ENCODE measurements around the gene FICD. TPM values are rescaled to one million over a fixed set of nuclear protein-coding genes. Genes with fewer than 3 reads are reported as not detected.
A peak's percentile ranks its signal among the peaks of the same experiment; 100 is the strongest.

Gene FICD
- total RNA-seq, 1 experiment from 2014 or later: 10.1 TPM

DNA sequence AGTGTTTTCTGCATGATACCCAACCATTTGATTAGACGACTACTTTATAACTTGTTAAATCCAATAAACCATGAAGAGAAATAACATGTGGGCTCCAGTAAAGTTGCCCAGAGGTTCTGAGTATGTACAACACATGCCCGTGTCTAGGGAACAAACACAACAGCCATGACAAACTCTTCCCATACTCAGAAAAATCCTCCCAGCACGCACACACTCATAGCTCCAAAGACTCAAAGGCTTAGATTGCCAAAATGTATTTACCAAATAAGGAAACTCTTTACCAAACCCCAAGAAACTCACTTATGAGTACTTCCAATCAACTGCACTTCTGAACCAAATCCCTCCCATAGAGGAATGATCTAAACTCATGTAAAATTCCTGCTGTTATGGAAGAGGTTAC is 28.6 kb downstream of the FICD start:
- H3K27me3 ChIP-seq (ENCODE audit: control insufficient read depth, insufficient read depth, low read length): no peaks in the 10 kb centered on the region
- DNase-seq (ENCODE audit: low read depth, low spot score) (no peak), ATAC-seq (no peak)
- in situ Hi-C loops (cut with HindIII; ENCODE audit: low pct_unique_long_range_greater_than_20kb, low sequenced_read_pairs) (no loop called here), intact Hi-C loops (cut with micrococcal nuclease; ENCODE audit: unreplicated experiment) (no loop called here)
- TSS peak; percentile 6 for BruUV-seq (replicated peaks)
- CTCF ChIA-PET: no interaction called here
- no peaks in the 10 kb centered on the region for H3K9me3 ChIP-seq (ENCODE audit: control insufficient read depth, insufficient read depth, low read depth, low read length)
- TF ChIP-seq CTCF (IDR thresholded peaks at IDR 0.05) (no peak), REST (IDR thresholded peaks at IDR 0.05; ENCODE audit: insufficient read depth in 1 of 2, low read depth in 2 of 2, low read length in 1 of 2) (no peak), POLR2AphosphoS5 (IDR thresholded peaks at IDR 0.05; ENCODE audit: low read depth, low read length) (no peak), SIN3A (IDR thresholded peaks at IDR 0.05; ENCODE audit: borderline replicate concordance, insufficient read depth, low read depth, low read length) (no peak)
- H3K36me3 ChIP-seq (ENCODE audit: control insufficient read depth, insufficient read depth, low read length): peaks cover 37% of the 10 kb centered on the region
- H3K4me3 ChIP-seq (ENCODE audit: low read depth in 2 of 2, low read length in 2 of 2): no peak overlapping the region
- no peaks in the 10 kb centered on the region for H3K4me1 ChIP-seq (ENCODE audit: control insufficient read depth, insufficient read depth, low read length)
- POLR2A ChIA-PET: no interaction called here
- H3K27ac ChIP-seq (ENCODE audit: low read length): no peak overlapping the region

DNA sequence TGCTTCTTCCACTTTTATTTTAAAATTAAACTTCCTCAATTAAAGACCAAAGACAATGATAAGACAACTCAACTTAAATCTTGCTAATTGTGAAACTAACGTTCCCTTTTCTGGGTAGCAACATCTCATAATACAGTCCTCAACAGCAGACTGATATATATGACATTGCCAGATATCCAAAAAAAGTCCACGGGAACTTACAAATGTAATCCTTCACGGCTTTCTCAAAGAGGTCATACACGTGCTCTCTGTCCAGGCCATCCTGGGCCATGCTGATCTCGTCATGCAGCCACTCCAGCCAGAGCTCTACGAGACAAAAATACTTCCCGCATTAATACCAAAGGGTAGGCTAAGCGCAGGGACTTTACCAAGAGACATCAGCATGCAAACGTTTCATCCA is 32.6 kb downstream of the FICD start:
- no peaks in the 10 kb centered on the region for H3K27me3 ChIP-seq (ENCODE audit: control insufficient read depth, insufficient read depth, low read length)
- in situ Hi-C loops (cut with HindIII; ENCODE audit: low pct_unique_long_range_greater_than_20kb, low sequenced_read_pairs) (no loop called here), intact Hi-C loops (cut with micrococcal nuclease; ENCODE audit: unreplicated experiment) (no loop called here)
- no peaks in the 10 kb centered on the region for H3K9me3 ChIP-seq (ENCODE audit: control insufficient read depth, insufficient read depth, low read depth, low read length)
- POLR2A ChIA-PET: no interaction called here
- TF ChIP-seq SIN3A (IDR thresholded peaks at IDR 0.05; ENCODE audit: borderline replicate concordance, insufficient read depth, low read depth, low read length) (no peak), CTCF (IDR thresholded peaks at IDR 0.05) (no peak), POLR2AphosphoS5 (IDR thresholded peaks at IDR 0.05; ENCODE audit: low read depth, low read length) (no peak), REST (IDR thresholded peaks at IDR 0.05; ENCODE audit: insufficient read depth in 1 of 2, low read depth in 2 of 2, low read length in 1 of 2) (no peak), TCF7L2 (IDR thresholded peaks at IDR 0.05; ENCODE audit: low read depth, low read length) (no peak)
- ATAC-seq (no peak), DNase-seq (ENCODE audit: low read depth, low spot score) (no peak)
- no peak overlapping the region for H3K27ac ChIP-seq (ENCODE audit: low read length)
- H3K4me3 ChIP-seq (ENCODE audit: low read depth in 2 of 2, low read length in 2 of 2): no peak overlapping the region
- H3K36me3 ChIP-seq (ENCODE audit: control insufficient read depth, insufficient read depth, low read length): peaks cover 43% of the 10 kb centered on the region
- no TSS peak for BruUV-seq (replicated peaks)
- CTCF ChIA-PET: no interaction called here
- no peaks in the 10 kb centered on the region for H3K4me1 ChIP-seq (ENCODE audit: control insufficient read depth, insufficient read depth, low read length)
